Measurements from ENCODE around the gene OR6P1.

Gene OR6P1

DNA sequence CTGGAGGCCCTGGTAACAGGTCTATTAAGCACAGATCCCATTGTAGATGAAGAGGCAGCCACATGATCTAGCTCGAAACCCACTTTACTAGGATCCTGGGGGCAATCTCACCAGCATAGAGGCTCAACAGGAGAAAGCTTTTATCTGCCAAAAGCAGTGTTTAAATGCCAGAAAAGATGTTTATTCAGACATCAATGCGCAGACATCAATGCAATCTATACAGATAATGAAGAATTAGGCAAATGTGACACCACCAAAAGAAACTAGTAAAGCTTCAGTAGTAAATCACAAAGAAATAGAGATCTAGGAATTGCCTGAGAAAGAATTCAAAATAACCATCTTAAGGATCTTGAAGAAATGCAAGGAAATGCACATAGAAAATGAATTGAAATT is 48.7 kb downstream of the OR6P1 start:
- DNase-seq (ENCODE audit: low spot score): no peak
- Histone ChIP-seq H3K36me3 (replicated peaks in 1 of 2; ENCODE audit: control insufficient read depth in 2 of 2, insufficient read depth in 2 of 2, low read length in 2 of 2) (no peaks in the 10 kb centered on the region), H2AFZ (ENCODE audit: low read length) (no peak overlapping the region), H2BK15ac (ENCODE audit: low read length) (no peak overlapping the region), H4K91ac (ENCODE audit: low read depth, low read length, poor library complexity) (no peak overlapping the region), H4K8ac (ENCODE audit: low read depth, low read length) (no peak overlapping the region), H3K27me3 (ENCODE audit: control insufficient read depth in 3 of 3, insufficient read depth in 3 of 3, low read depth in 1 of 3, low read length in 3 of 3) (no peaks in the 10 kb centered on the region), H3K23ac (ENCODE audit: low read depth, low read length, poor library complexity) (no peak overlapping the region), H3K4me2 (ENCODE audit: insufficient read depth, low read length, poor library complexity, severe bottlenecking) (no peak overlapping the region), H3K9ac (ENCODE audit: low read depth, low read length, poor library complexity) (no peak overlapping the region), H3K27ac (replicated peaks; ENCODE audit: low read length) (no peak overlapping the region), H3K4me3 (ENCODE audit: low read length in 2 of 2) (no peak overlapping the region), H3K79me1 (ENCODE audit: low read depth, low read length) (no peaks in the 10 kb centered on the region), H3K9me3 (replicated peaks in 1 of 2; ENCODE audit: control insufficient read depth in 2 of 2, insufficient read depth in 1 of 2, low read depth in 1 of 2, low read length in 2 of 2) (no peaks in the 10 kb centered on the region), H3K14ac (ENCODE audit: low read length) (no peak overlapping the region), H2BK5ac (ENCODE audit: low read length) (no peak overlapping the region), H3K4ac (ENCODE audit: low read length) (no peak overlapping the region), H3K4me1 (ENCODE audit: control insufficient read depth in 2 of 2, insufficient read depth in 1 of 2, low read depth in 1 of 2, low read length in 2 of 2) (no peaks in the 10 kb centered on the region), H3K18ac (ENCODE audit: low read length) (no peak overlapping the region), H2BK12ac (ENCODE audit: low read length) (no peak overlapping the region), H2BK120ac (ENCODE audit: low read depth, low read length) (no peak overlapping the region), H2AK5ac (ENCODE audit: low read depth, low read length) (no peak overlapping the region)
- no CpG with 5 or more reads among the region's 2 CpGs for WGBS, 2 donors (ENCODE audit: extremely low coverage in 2 of 2, insufficient read length in 2 of 2, insufficient replicate concordance in 1 of 2)

DNA sequence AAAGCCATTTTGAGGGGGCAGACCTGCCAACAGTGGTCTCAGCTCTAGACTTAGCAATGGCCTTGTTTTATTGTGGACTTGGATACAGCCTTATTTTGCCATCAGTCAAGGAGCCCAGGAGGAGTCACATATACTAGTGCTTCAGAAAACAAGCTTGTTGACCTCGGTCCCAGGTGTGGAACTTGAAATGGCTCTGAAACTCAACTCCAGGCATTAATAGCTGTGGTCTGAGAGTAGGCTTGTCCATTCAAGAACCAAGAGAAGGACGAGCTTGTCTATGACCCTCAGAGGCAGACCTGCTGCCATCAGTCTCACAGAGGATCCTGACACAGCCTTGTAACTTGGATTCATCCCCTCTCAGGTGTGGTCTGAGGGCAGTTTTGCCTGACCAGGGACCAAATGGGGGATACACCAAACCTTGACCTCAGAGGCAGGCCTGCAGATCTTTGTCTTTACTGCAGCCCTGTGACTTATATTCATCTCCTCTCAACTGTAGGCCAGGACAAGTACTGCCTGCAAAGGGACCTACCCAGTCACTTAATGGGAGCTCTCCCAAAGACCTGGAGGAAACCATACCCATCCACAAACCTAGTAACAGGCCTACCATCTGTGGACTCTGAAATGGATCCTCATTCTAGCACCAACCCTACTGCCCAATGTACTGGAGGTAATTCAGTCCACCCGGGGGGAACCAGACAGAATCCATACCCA is 49.3 kb downstream of the OR6P1 start:
- no peak overlapping the region for H2BK12ac ChIP-seq (ENCODE audit: low read length)
- no peak overlapping the region for H4K91ac ChIP-seq (ENCODE audit: low read depth, low read length, poor library complexity)
- no peak overlapping the region for H3K4me3 ChIP-seq (ENCODE audit: low read length in 2 of 2)
- H4K8ac ChIP-seq (ENCODE audit: low read depth, low read length): no peak overlapping the region
- no peaks in the 10 kb centered on the region for H3K79me1 ChIP-seq (ENCODE audit: low read depth, low read length)
- H3K4ac ChIP-seq (ENCODE audit: low read length): no peak overlapping the region
- no peak overlapping the region for H3K27ac ChIP-seq (replicated peaks; ENCODE audit: low read length)
- no peak for DNase-seq (ENCODE audit: low spot score)
- H2BK15ac ChIP-seq (ENCODE audit: low read length): no peak overlapping the region
- H3K4me1 ChIP-seq (ENCODE audit: control insufficient read depth in 2 of 2, insufficient read depth in 1 of 2, low read depth in 1 of 2, low read length in 2 of 2): no peaks in the 10 kb centered on the region
- H3K23ac ChIP-seq (ENCODE audit: low read depth, low read length, poor library complexity): no peak overlapping the region
- no peak overlapping the region for H2AK5ac ChIP-seq (ENCODE audit: low read depth, low read length)
- H2AFZ ChIP-seq (ENCODE audit: low read length): no peak overlapping the region
- no peaks in the 10 kb centered on the region for H3K36me3 ChIP-seq (replicated peaks in 1 of 2; ENCODE audit: control insufficient read depth in 2 of 2, insufficient read depth in 2 of 2, low read length in 2 of 2)
- H3K27me3 ChIP-seq (ENCODE audit: control insufficient read depth in 3 of 3, insufficient read depth in 3 of 3, low read depth in 1 of 3, low read length in 3 of 3): no peaks in the 10 kb centered on the region
- no peak overlapping the region for H3K4me2 ChIP-seq (ENCODE audit: insufficient read depth, low read length, poor library complexity, severe bottlenecking)
- H3K9ac ChIP-seq (ENCODE audit: low read depth, low read length, poor library complexity): no peak overlapping the region
- no peak overlapping the region for H2BK5ac ChIP-seq (ENCODE audit: low read length)
- no peaks in the 10 kb centered on the region for H3K9me3 ChIP-seq (replicated peaks in 1 of 2; ENCODE audit: control insufficient read depth in 2 of 2, insufficient read depth in 1 of 2, low read depth in 1 of 2, low read length in 2 of 2)
- no peak overlapping the region for H3K18ac ChIP-seq (ENCODE audit: low read length)
- H2BK120ac ChIP-seq (ENCODE audit: low read depth, low read length): no peak overlapping the region
- H3K14ac ChIP-seq (ENCODE audit: low read length): no peak overlapping the region
- WGBS, 2 donors (ENCODE audit: extremely low coverage in 2 of 2, insufficient read length in 2 of 2, insufficient replicate concordance in 1 of 2): no CpG with 5 or more reads among the region's 3 CpGs

DNA sequence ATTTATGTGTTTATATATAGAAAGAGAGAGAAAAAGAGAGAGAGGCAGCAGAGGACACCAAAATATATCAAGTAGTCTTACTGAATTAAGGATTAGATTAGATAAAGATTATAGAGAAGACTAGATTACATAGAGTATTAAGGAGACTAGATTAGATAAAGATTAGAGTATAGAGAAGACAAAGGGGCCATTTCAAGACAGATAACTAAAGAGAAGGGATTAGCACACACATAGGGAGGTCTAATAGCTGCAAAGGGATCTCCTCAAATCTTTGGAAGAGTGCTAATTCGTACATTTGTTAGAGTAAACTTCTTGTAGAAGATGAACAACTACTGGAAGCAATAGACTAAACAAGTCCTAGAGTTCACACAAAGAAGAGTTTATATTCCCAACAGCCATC is 50.4 kb downstream of the OR6P1 start:
- DNase-seq (ENCODE audit: low spot score): no peak

DNA sequence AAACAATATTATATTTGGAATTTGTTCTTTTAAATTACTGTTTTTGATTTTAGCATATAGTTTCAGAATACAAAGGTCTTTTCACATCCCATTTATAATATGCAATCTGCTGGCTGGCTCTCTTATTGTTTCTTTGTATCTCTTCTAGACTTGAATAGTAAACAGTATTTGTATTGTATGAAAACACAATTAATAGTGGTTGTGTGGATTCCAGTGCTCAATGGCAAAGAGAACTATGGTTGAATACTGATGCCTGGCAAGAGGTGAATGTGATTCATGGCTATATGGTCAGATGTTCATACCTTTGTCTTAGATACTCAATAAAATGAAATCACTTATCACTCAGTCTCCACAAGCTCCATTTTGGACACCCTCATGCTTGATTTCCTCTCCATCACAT is 53.4 kb downstream of the OR6P1 start:
- Histone ChIP-seq H4K91ac (ENCODE audit: low read depth, low read length, poor library complexity) (no peak overlapping the region), H3K4ac (ENCODE audit: low read length) (no peak overlapping the region), H3K27me3 (ENCODE audit: control insufficient read depth in 3 of 3, insufficient read depth in 3 of 3, low read depth in 1 of 3, low read length in 3 of 3) (no peaks in the 10 kb centered on the region), H2AFZ (ENCODE audit: low read length) (no peak overlapping the region), H3K9me3 (replicated peaks in 1 of 2; ENCODE audit: control insufficient read depth in 2 of 2, insufficient read depth in 1 of 2, low read depth in 1 of 2, low read length in 2 of 2) (no peaks in the 10 kb centered on the region), H3K27ac (replicated peaks; ENCODE audit: low read length) (no peak overlapping the region), H2AK5ac (ENCODE audit: low read depth, low read length) (no peak overlapping the region), H2BK120ac (ENCODE audit: low read depth, low read length) (no peak overlapping the region), H3K18ac (ENCODE audit: low read length) (no peak overlapping the region), H3K4me1 (ENCODE audit: control insufficient read depth in 2 of 2, insufficient read depth in 1 of 2, low read depth in 1 of 2, low read length in 2 of 2) (no peaks in the 10 kb centered on the region), H2BK15ac (ENCODE audit: low read length) (no peak overlapping the region), H3K36me3 (replicated peaks in 1 of 2; ENCODE audit: control insufficient read depth in 2 of 2, insufficient read depth in 2 of 2, low read length in 2 of 2) (no peaks in the 10 kb centered on the region), H3K23ac (ENCODE audit: low read depth, low read length, poor library complexity) (no peak overlapping the region), H3K14ac (ENCODE audit: low read length) (no peak overlapping the region), H3K4me3 (ENCODE audit: low read length in 2 of 2) (no peak overlapping the region), H4K8ac (ENCODE audit: low read depth, low read length) (no peak overlapping the region), H3K4me2 (ENCODE audit: insufficient read depth, low read length, poor library complexity, severe bottlenecking) (no peak overlapping the region), H2BK12ac (ENCODE audit: low read length) (no peak overlapping the region), H3K79me1 (ENCODE audit: low read depth, low read length) (no peaks in the 10 kb centered on the region), H2BK5ac (ENCODE audit: low read length) (no peak overlapping the region), H3K9ac (ENCODE audit: low read depth, low read length, poor library complexity) (no peak overlapping the region)
- DNase-seq (ENCODE audit: low spot score): no peak

More for the DNA sequence above, 50.4 kb downstream of the OR6P1 start:
- Histone ChIP-seq H3K4ac (ENCODE audit: low read length) (no peak overlapping the region), H3K14ac (ENCODE audit: low read length) (no peak overlapping the region), H3K27me3 (ENCODE audit: control insufficient read depth in 3 of 3, insufficient read depth in 3 of 3, low read depth in 1 of 3, low read length in 3 of 3) (no peaks in the 10 kb centered on the region), H4K8ac (ENCODE audit: low read depth, low read length) (no peak overlapping the region), H4K91ac (ENCODE audit: low read depth, low read length, poor library complexity) (no peak overlapping the region), H3K4me2 (ENCODE audit: insufficient read depth, low read length, poor library complexity, severe bottlenecking) (no peak overlapping the region), H2BK15ac (ENCODE audit: low read length) (no peak overlapping the region), H3K4me1 (ENCODE audit: control insufficient read depth in 2 of 2, insufficient read depth in 1 of 2, low read depth in 1 of 2, low read length in 2 of 2) (no peaks in the 10 kb centered on the region), H3K36me3 (replicated peaks in 1 of 2; ENCODE audit: control insufficient read depth in 2 of 2, insufficient read depth in 2 of 2, low read length in 2 of 2) (no peaks in the 10 kb centered on the region), H3K18ac (ENCODE audit: low read length) (no peak overlapping the region), H3K27ac (replicated peaks; ENCODE audit: low read length) (no peak overlapping the region), H3K4me3 (ENCODE audit: low read length in 2 of 2) (no peak overlapping the region), H3K9me3 (replicated peaks in 1 of 2; ENCODE audit: control insufficient read depth in 2 of 2, insufficient read depth in 1 of 2, low read depth in 1 of 2, low read length in 2 of 2) (no peaks in the 10 kb centered on the region), H2AFZ (ENCODE audit: low read length) (no peak overlapping the region), H2BK12ac (ENCODE audit: low read length) (no peak overlapping the region), H3K9ac (ENCODE audit: low read depth, low read length, poor library complexity) (no peak overlapping the region), H2BK5ac (ENCODE audit: low read length) (no peak overlapping the region), H3K79me1 (ENCODE audit: low read depth, low read length) (no peaks in the 10 kb centered on the region), H2BK120ac (ENCODE audit: low read depth, low read length) (no peak overlapping the region), H2AK5ac (ENCODE audit: low read depth, low read length) (no peak overlapping the region), H3K23ac (ENCODE audit: low read depth, low read length, poor library complexity) (no peak overlapping the region)
- no CpG with 5 or more reads among the region's 1 CpG for WGBS, 2 donors (ENCODE audit: extremely low coverage in 2 of 2, insufficient read length in 2 of 2, insufficient replicate concordance in 1 of 2)
